HepG2 (cell line): ENCODE results near the gene RHCE. TPM values are rescaled to one million over a fixed set of nuclear protein-coding genes. Genes with fewer than 3 reads are reported as not detected.

Source experiments
- DMAP1 ChIP-seq: IDR thresholded peaks from 2 replicates; pipeline ENCODE4 v1.6.1; 2016
- FOXC1 ChIP-seq: sonication (generic); formaldehyde crosslinking; IDR thresholded peaks from 2 replicates; pipeline ENCODE4 v1.8.0; 2022; ENCODE audit warnings: mild to moderate bottlenecking, missing genetic modification reagents, borderline replicate concordance
- HNRNPLL ChIP-seq: fragments of 200-400 bp; formaldehyde crosslinking; IDR thresholded peaks from 2 replicates; pipeline ENCODE4 v1.6.1; 2017; ENCODE audit warnings: mild to moderate bottlenecking, low read depth, low read length; ENCODE audit not compliant: poor library complexity, severe bottlenecking
- JUND ChIP-seq: sonication (generic); formaldehyde crosslinking; IDR thresholded peaks from 2 replicates; pipeline ENCODE4 v1.8.0; 2022; ENCODE audit warnings: mild to moderate bottlenecking, missing genetic modification reagents
- MBD4 ChIP-seq: IDR thresholded peaks from 2 replicates; pipeline ENCODE4 v1.6.1; 2012; ENCODE audit warnings: low read length, inconsistent platforms, borderline replicate concordance
- MBNL3 ChIP-seq: fragments of 250-450 bp; sonication (Bioruptor Pico); conservative IDR thresholded peaks from 2 replicates; pipeline ENCODE4 v1.8.0; 2022; ENCODE audit warnings: mild to moderate bottlenecking, inconsistent platforms
- MED8 ChIP-seq: sonication (generic); formaldehyde crosslinking; IDR thresholded peaks from 2 replicates; pipeline ENCODE4 v1.8.1; 2023; ENCODE audit warnings: mild to moderate bottlenecking, missing genetic modification reagents; ENCODE audit not compliant: insufficient replicate concordance
- MNT ChIP-seq: fragments of 450-650 bp; IDR thresholded peaks from 2 replicates; pipeline ENCODE4 v1.6.1; 2016
- MTF2 ChIP-seq: sonication (generic); formaldehyde crosslinking; IDR thresholded peaks from 2 replicates; pipeline ENCODE4 v1.5.0; 2020; ENCODE audit warnings: missing genetic modification reagents, borderline replicate concordance
- NONO ChIP-seq, 2 experiments: fragments of 450-650 bp in 1 of 2; sonication (generic) in 1 of 2; formaldehyde crosslinking in 1 of 2; IDR thresholded peaks in 1 of 2; conservative IDR thresholded peaks in 1 of 2; 2 replicates each; pipeline versions ENCODE4 v1.6.1 to v1.8.0; 2017 to 2022; ENCODE audit warnings: mild to moderate bottlenecking in 1 of 2, missing genetic modification reagents in 1 of 2, moderate library complexity in 1 of 2
- PATZ1 ChIP-seq: sonication (generic); formaldehyde crosslinking; IDR thresholded peaks from 2 replicates; pipeline ENCODE4 v1.4.0; 2020; ENCODE audit warnings: missing genetic modification reagents
- PCBP1 ChIP-seq: fragments of 200-400 bp; formaldehyde crosslinking; IDR thresholded peaks from 2 replicates; pipeline ENCODE4 v1.6.1; 2017; ENCODE audit warnings: mild to moderate bottlenecking, low read depth, low read length, borderline replicate concordance
- RBFOX2 ChIP-seq: fragments of 200-400 bp; formaldehyde crosslinking; IDR thresholded peaks from 2 replicates; pipeline ENCODE4 v1.6.1; 2017; ENCODE audit warnings: low read depth, mild to moderate bottlenecking, low read length
- RBM39 ChIP-seq: fragments of 200-400 bp; formaldehyde crosslinking; IDR thresholded peaks from one replicate; pipeline ENCODE4 v1.6.1; 2018; ENCODE audit warnings: antibody characterized with exemption, mild to moderate bottlenecking, low read depth, low read length; ENCODE audit not compliant: poor library complexity, severe bottlenecking
- ZBTB46 ChIP-seq: sonication (generic); formaldehyde crosslinking; IDR thresholded peaks from 2 replicates; pipeline ENCODE4 v1.4.0; 2020; ENCODE audit warnings: mild to moderate bottlenecking, missing genetic modification reagents, borderline replicate concordance
- ZFP90 ChIP-seq: sonication (generic); formaldehyde crosslinking; IDR thresholded peaks from 2 replicates; pipeline ENCODE4 v1.8.0; 2022; ENCODE audit warnings: missing genetic modification reagents, mild to moderate bottlenecking, inconsistent platforms, borderline replicate concordance
- ZFX ChIP-seq: sonication (generic); formaldehyde crosslinking; IDR thresholded peaks from 2 replicates; pipeline ENCODE4 v1.4.0; 2020; ENCODE audit warnings: mild to moderate bottlenecking, low read depth, missing genetic modification reagents, moderate library complexity
- ZNF317 ChIP-seq: sonication (generic); formaldehyde crosslinking; IDR thresholded peaks from 2 replicates; pipeline ENCODE4 v1.5.0; 2020; ENCODE audit warnings: mild to moderate bottlenecking, missing genetic modification reagents
- ZNF34 ChIP-seq: sonication (generic); formaldehyde crosslinking; IDR thresholded peaks from 2 replicates; pipeline ENCODE4 v1.4.0; 2020; ENCODE audit warnings: mild to moderate bottlenecking, missing genetic modification reagents, borderline replicate concordance
- ZNF563 ChIP-seq: sonication (generic); formaldehyde crosslinking; IDR thresholded peaks from 2 replicates; pipeline ENCODE4 v1.8.0; 2022; ENCODE audit warnings: mild to moderate bottlenecking, moderate library complexity, missing genetic modification reagents
- ZNF567 ChIP-seq: sonication (generic); formaldehyde crosslinking; IDR thresholded peaks from 2 replicates; pipeline ENCODE4 v1.8.1; 2023; ENCODE audit warnings: mild to moderate bottlenecking, missing genetic modification reagents, borderline replicate concordance
- ZNF768 ChIP-seq: sonication (generic); formaldehyde crosslinking; IDR thresholded peaks from 2 replicates; pipeline ENCODE4 v1.4.0; 2020; ENCODE audit warnings: missing genetic modification reagents
- ZNF776 ChIP-seq: sonication (generic); formaldehyde crosslinking; IDR thresholded peaks from 2 replicates; pipeline ENCODE4 v1.4.0; 2020; ENCODE audit warnings: mild to moderate bottlenecking, missing genetic modification reagents
- ZSCAN31 ChIP-seq: sonication (generic); formaldehyde crosslinking; IDR thresholded peaks from 2 replicates; pipeline ENCODE4 v1.5.0; 2020; ENCODE audit warnings: low read depth, mild to moderate bottlenecking, missing genetic modification reagents
- polyA plus RNA-seq, 8 experiments: library from polyadenylated mRNA; depleted of rRNA in 3 of 8; stranded (reverse) in 7 of 8; unstranded in 1 of 8; fragments of >200 nt; fragmentation: Illumina TruSeq in 4 of 8; extraction: Trizol in 4 of 8; gene quantifications; 2 replicates each; pipeline versions ENCODE4 v1.2.1 to v1.2.3, GENCODE V29; 2011 to 2016; ENCODE audit warnings: low read depth in 4 of 8, missing spikeins in 1 of 8, mixed read lengths in 1 of 8; ENCODE audit not compliant: insufficient read depth in 1 of 8
- total RNA-seq, 5 experiments: library from RNA; depleted of rRNA; stranded (reverse); fragments of >200 nt; fragmentation: Illumina TruSeq; extraction: Trizol; gene quantifications; 2 replicates each; pipeline ENCODE4 v1.2.3, GENCODE V29; 2016; ENCODE audit warnings: low read depth in 1 of 5

RHCE gene
- total and polyA plus RNA-seq, 2 of the 13 experiments (the other 11 are each of a cell fraction or from before 2014, with no cell fraction given) = 0.30 TPM; not detected in 1

- peak; percentile 76 for TF ChIP-seq MED8 (CRISPR knock-in tag)
- peak; percentile 73; the same call in 1 of the 2 replicates for TF ChIP-seq ZNF567 (CRISPR knock-in tag)
- TF ChIP-seq ZFX (CRISPR knock-in tag) = peak; percentile 90
- peak; percentile 64 for TF ChIP-seq ZNF317 (CRISPR knock-in tag)
- TF ChIP-seq ZNF768 (CRISPR knock-in tag) = peak; percentile 28; the same call in 1 of the 2 replicates
- TF ChIP-seq FOXC1 = peak; percentile 69; the same call in 1 of the 2 replicates
- peak; percentile 85 for TF ChIP-seq RBFOX2
- 0 out of 2 replicates have a peak, but pooled peaks have one; percentile 42 for TF ChIP-seq ZSCAN31 (CRISPR knock-in tag)
- peak; percentile 60 for TF ChIP-seq RBM39
- TF ChIP-seq ZNF563 (CRISPR knock-in tag) = peak; percentile 67; the same call in 1 of the 2 replicates
- TF ChIP-seq MTF2 (CRISPR knock-in tag) = 0 out of 2 replicates have a peak, but pooled peaks have one; percentile 72
- TF ChIP-seq ZNF776 (CRISPR knock-in tag) = peak; percentile 71; the same call in 1 of the 2 replicates
- 0 out of 2 replicates have a peak, but pooled peaks have one; percentile 26 for TF ChIP-seq MNT
- TF ChIP-seq PCBP1 = no peak
- peak; percentile 48; the same call in 1 of the 2 replicates for TF ChIP-seq PATZ1 (CRISPR knock-in tag)
- peak; percentile 63; the same call in 1 of the 2 replicates for TF ChIP-seq DMAP1
- TF ChIP-seq ZBTB46 (CRISPR knock-in tag) = no peak
- no peak for TF ChIP-seq MBD4
- TF ChIP-seq ZNF34 = no peak
- no peak for TF ChIP-seq JUND
- TF ChIP-seq ZFP90 (CRISPR knock-in tag) = peak; percentile 60; the same call in 1 of the 2 replicates
- TF ChIP-seq NONO (IDR thresholded peaks at IDR 0.05) = no peak
- TF ChIP-seq NONO (CRISPR knock-in tag; conservative IDR thresholded peaks at IDR 0.05) = peak; percentile 75
- TF ChIP-seq MBNL3 (CRISPR knock-in tag) = no peak
- TF ChIP-seq HNRNPLL = peak; percentile 73
These were observed 82.2 kb downstream of the RHCE start, which contains the start of gene TMEM50A (continued) for GRCh38 chr1:25338188-25338981.
